GDM1 (cell line): ENCODE measurements around the gene CHCHD5.
"Not testable (repeated sequence)": the region's sequence is repeated elsewhere in the genome, so short reads cannot be mapped to it uniquely, and the experiment has no call there.

Experiments used
- DNase-seq: peaks from one replicate; lab custom pipeline; 2025; lab: John Stamatoyannopoulos, UW

CHCHD5 gene

GRCh38 chr2:112585873-112586464 is 1.6 kb downstream of the CHCHD5 start:
- no peak for DNase-seq

- no peak for DNase-seq
Observed at GRCh38 chr2:112588611-112589045, 4.2 kb downstream of the CHCHD5 start.

GRCh38 chr2:112591413-112591812 is 7.0 kb downstream of the CHCHD5 start:
- no peak for DNase-seq

GRCh38 chr2:112593736-112594135 is 9.3 kb downstream of the CHCHD5 start:
- no peak for DNase-seq

GRCh38 chr2:112597537-112598322 is 13.3 kb downstream of the CHCHD5 start:
- DNase-seq: no peak

- DNase-seq: no peak
Observed at GRCh38 chr2:112600634-112601033, 16.2 kb downstream of the CHCHD5 start.

GRCh38 chr2:112601754-112602153 is 17.3 kb downstream of the CHCHD5 start:
- DNase-seq: no peak

GRCh38 chr2:112602917-112603316 is 18.5 kb downstream of the CHCHD5 start:
- no peak for DNase-seq

- DNase-seq: no peak
Observed at GRCh38 chr2:112603731-112604130, 19.3 kb downstream of the CHCHD5 start.

GRCh38 chr2:112604952-112605351 is 20.5 kb downstream of the CHCHD5 start:
- no peak for DNase-seq

GRCh38 chr2:112605926-112606325 is 21.5 kb downstream of the CHCHD5 start:
- no peak for DNase-seq

GRCh38 chr2:112606547-112606946 is 22.1 kb downstream of the CHCHD5 start:
- no peak for DNase-seq

GRCh38 chr2:112607680-112608438 is 23.4 kb downstream of the CHCHD5 start:
- DNase-seq: no peak

GRCh38 chr2:112609320-112609719 is 24.9 kb downstream of the CHCHD5 start:
- not testable (repeated sequence) for DNase-seq

GRCh38 chr2:112612283-112612682 is 27.9 kb downstream of the CHCHD5 start:
- DNase-seq: not testable (repeated sequence)

- DNase-seq: no peak
Observed at GRCh38 chr2:112614201-112614840, 29.9 kb downstream of the CHCHD5 start.

- DNase-seq: no peak
Observed at GRCh38 chr2:112615051-112615450, 30.6 kb downstream of the CHCHD5 start.

GRCh38 chr2:112615798-112616197 is 31.4 kb downstream of the CHCHD5 start:
- DNase-seq: not testable (repeated sequence)

- DNase-seq: no peak
Observed at GRCh38 chr2:112618383-112618782, 34.0 kb downstream of the CHCHD5 start.

- DNase-seq: no peak
Observed at GRCh38 chr2:112621790-112622527, 37.5 kb downstream of the CHCHD5 start.

GRCh38 chr2:112622528-112622849 is 38.1 kb downstream of the CHCHD5 start:
- no peak for DNase-seq
